ENCODE measurements around the gene PIEZO1. TPM values are rescaled to one million over a fixed set of nuclear protein-coding genes. Genes with fewer than 3 reads are reported as not detected.

PIEZO1 gene
- total and polyA plus RNA-seq, 9 of the 15 experiments (the other 6 are each of a cell fraction or from before 2014, with no cell fraction given) = 3.6 to 432 (median 131) TPM

- TF ChIP-seq, protein P1, sequence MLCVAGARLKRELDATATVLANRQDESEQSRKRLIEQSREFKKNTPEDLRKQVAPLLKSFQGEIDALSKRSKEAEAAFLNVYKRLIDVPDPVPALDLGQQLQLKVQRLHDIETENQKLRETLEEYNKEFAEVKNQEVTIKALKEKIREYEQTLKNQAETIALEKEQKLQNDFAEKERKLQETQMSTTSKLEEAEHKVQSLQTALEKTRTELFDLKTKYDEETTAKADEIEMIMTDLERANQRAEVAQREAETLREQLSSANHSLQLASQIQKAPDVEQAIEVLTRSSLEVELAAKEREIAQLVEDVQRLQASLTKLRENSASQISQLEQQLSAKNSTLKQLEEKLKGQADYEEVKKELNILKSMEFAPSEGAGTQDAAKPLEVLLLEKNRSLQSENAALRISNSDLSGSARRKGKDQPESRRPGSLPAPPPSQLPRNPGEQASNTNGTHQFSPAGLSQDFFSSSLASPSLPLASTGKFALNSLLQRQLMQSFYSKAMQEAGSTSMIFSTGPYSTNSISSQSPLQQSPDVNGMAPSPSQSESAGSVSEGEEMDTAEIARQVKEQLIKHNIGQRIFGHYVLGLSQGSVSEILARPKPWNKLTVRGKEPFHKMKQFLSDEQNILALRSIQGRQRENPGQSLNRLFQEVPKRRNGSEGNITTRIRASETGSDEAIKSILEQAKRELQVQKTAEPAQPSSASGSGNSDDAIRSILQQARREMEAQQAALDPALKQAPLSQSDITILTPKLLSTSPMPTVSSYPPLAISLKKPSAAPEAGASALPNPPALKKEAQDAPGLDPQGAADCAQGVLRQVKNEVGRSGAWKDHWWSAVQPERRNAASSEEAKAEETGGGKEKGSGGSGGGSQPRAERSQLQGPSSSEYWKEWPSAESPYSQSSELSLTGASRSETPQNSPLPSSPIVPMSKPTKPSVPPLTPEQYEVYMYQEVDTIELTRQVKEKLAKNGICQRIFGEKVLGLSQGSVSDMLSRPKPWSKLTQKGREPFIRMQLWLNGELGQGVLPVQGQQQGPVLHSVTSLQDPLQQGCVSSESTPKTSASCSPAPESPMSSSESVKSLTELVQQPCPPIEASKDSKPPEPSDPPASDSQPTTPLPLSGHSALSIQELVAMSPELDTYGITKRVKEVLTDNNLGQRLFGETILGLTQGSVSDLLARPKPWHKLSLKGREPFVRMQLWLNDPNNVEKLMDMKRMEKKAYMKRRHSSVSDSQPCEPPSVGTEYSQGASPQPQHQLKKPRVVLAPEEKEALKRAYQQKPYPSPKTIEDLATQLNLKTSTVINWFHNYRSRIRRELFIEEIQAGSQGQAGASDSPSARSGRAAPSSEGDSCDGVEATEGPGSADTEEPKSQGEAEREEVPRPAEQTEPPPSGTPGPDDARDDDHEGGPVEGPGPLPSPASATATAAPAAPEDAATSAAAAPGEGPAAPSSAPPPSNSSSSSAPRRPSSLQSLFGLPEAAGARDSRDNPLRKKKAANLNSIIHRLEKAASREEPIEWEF (CRISPR knock-in tag; IDR thresholded peaks at IDR 0.05) = no peak
- no peak for TF ChIP-seq ZNF436 (CRISPR knock-in tag; IDR thresholded peaks at IDR 0.05)
- TF ChIP-seq, protein P2, sequence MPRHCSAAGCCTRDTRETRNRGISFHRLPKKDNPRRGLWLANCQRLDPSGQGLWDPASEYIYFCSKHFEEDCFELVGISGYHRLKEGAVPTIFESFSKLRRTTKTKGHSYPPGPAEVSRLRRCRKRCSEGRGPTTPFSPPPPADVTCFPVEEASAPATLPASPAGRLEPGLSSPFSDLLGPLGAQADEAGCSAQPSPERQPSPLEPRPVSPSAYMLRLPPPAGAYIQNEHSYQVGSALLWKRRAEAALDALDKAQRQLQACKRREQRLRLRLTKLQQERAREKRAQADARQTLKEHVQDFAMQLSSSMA (CRISPR knock-in tag; IDR thresholded peaks at IDR 0.05) = no peak
- no peak for TF ChIP-seq CBX1 (IDR thresholded peaks at IDR 0.05; ENCODE audit: low read depth)
- no peak for TF ChIP-seq ARNT (IDR thresholded peaks at IDR 0.05)
- no peak for TF ChIP-seq E4F1 (CRISPR knock-in tag; IDR thresholded peaks at IDR 0.05; ENCODE audit: borderline replicate concordance)
- TF ChIP-seq PHTF2 (CRISPR knock-in tag; IDR thresholded peaks at IDR 0.05) = no peak; the same call in 1 of the 2 replicates
- TF ChIP-seq ZNF318 (IDR thresholded peaks at IDR 0.05; ENCODE audit: borderline replicate concordance in 1 of 2, low read depth in 1 of 2) = no peak
- no peak for TF ChIP-seq KAT2B (IDR thresholded peaks at IDR 0.05; ENCODE audit: low read depth, low read length)
- no peak for TF ChIP-seq DDX20 (tag; IDR thresholded peaks at IDR 0.05; ENCODE audit: low read depth)
These were observed 18.4 kb upstream of the PIEZO1 start, which contains the start of gene CDT1 (continued) for GRCh38 chr16:88803264-88803987.
